Rectal smooth muscle tissue (tissue), 1 donor: ENCODE results near the gene THADA.

ENCODE experiments used
- H3K27ac ChIP-seq: one replicate; pipeline ENCODE4 v1.7.0; 2013; ENCODE audit warnings: low read depth, low read length, inconsistent platforms
- H3K27me3 ChIP-seq: one replicate; pipeline ENCODE4 v1.7.0; 2013; ENCODE audit warnings: low read length; ENCODE audit not compliant: control insufficient read depth, insufficient read depth
- H3K36me3 ChIP-seq: one replicate; pipeline ENCODE4 v1.7.0; 2013; ENCODE audit warnings: low read length; ENCODE audit not compliant: control insufficient read depth, insufficient read depth
- H3K4me1 ChIP-seq: one replicate; pipeline ENCODE4 v1.7.0; 2013; ENCODE audit warnings: low read length; ENCODE audit not compliant: control insufficient read depth, insufficient read depth
- H3K4me3 ChIP-seq: one replicate; pipeline ENCODE4 v1.7.0; 2013; ENCODE audit warnings: low read length
- H3K9ac ChIP-seq: one replicate; pipeline ENCODE4 v1.7.0; 2013; ENCODE audit warnings: low read length

The THADA gene

DNA sequence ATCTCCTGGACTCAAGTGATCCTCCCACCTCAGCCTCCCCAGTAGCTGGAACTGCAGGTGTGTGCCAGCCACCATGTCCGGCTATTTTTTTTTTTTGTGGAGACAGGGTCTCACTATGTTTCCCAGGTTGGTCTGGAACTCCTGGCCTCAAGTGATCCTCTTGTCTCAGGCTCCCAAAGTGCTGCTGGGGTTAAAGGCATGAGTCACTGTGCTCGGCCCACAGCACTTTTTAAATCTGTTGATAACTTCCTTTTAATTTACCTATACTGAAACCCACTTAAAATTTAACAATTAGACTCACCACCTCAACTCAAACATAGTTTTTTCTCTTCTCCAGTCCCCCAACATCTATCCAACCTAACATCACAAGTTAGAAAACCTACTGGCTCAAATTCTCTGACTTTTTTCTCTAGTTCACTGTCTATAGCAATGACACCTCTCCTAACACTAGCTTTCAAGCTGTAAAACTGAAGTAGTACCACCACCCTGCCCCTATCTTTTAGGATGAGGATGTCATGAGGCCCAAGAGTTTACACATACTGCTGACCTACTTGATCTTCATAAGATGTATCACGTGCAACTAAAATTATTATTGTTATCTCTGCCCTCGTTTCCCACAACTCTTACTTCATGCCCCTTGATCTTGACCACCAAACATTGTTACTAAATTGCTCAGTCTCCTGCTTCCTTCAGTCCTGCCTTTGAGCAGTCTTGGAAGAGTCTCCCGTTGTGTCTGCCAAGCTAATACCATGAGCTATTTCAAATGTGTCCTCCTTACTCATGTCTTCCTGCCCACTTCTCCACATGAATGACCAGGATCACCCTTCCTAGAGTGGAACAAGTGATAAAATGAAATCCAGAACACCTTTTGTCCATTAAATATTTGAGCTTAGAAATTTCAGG lies 227.1 kb downstream of the THADA start:
- Histone ChIP-seq H3K27ac (no peak overlapping the region), H3K36me3 (no peaks in the 10 kb centered on the region), H3K27me3 (no peaks in the 10 kb centered on the region), H3K9ac (no peak overlapping the region), H3K4me1 (peaks cover 16% of the 10 kb centered on the region), H3K4me3 (no peak overlapping the region)

DNA sequence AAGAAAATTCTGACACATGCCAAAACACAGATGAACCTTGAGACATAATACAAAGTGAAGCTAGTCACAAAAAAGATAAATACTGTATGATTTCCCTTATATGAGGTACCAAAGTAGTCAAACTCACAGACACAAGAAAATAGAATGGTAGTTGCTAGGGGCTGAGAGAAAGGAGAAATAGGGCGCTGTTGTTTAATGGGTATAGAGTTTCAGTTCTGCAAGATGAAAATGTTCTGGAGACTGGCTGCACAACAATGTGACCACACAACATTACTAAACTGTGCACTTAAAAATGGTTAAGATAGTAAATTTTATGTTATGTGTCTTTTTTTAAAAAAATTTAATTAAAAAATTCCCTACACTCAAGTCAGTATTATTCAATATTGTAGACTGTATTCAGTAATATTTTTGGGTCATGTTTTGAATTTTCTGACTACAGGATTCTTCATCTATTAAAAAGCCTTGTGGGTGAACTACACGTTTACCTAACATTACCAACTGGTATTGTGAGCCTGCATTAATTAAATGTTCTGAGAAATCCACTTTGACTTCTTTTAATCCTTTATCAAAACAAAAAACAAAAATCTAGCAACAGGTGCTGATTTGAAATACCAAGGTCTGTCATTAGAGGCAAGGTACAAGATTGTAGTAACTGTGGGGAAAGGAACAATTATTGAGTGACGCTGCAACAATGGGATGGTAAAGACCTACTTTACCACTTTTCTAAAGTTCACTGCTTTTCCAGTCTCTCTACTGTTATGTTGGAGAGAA lies 228.6 kb downstream of the THADA start:
- Histone ChIP-seq H3K9ac (no peak overlapping the region), H3K27me3 (no peaks in the 10 kb centered on the region), H3K4me3 (no peak overlapping the region), H3K4me1 (peaks cover 14% of the 10 kb centered on the region), H3K36me3 (no peaks in the 10 kb centered on the region), H3K27ac (no peak overlapping the region)

- Histone ChIP-seq H3K27me3 (no peaks in the 10 kb centered on the region), H3K9ac (no peak overlapping the region), H3K27ac (no peak overlapping the region), H3K4me1 (peaks cover 8% of the 10 kb centered on the region), H3K4me3 (no peak overlapping the region), H3K36me3 (no peaks in the 10 kb centered on the region)
Measured at GRCh38 chr2:43363120-43363519, 232.7 kb downstream of the THADA start.

- peaks cover 8% of the 10 kb centered on the region for H3K4me1 ChIP-seq
- no peak overlapping the region for H3K27ac ChIP-seq
- H3K27me3 ChIP-seq, result no peaks in the 10 kb centered on the region
- no peaks in the 10 kb centered on the region for H3K36me3 ChIP-seq
- no peak overlapping the region for H3K9ac ChIP-seq
- H3K4me3 ChIP-seq, result no peak overlapping the region
Measured at GRCh38 chr2:43361286-43361685, 234.6 kb downstream of the THADA start.

DNA sequence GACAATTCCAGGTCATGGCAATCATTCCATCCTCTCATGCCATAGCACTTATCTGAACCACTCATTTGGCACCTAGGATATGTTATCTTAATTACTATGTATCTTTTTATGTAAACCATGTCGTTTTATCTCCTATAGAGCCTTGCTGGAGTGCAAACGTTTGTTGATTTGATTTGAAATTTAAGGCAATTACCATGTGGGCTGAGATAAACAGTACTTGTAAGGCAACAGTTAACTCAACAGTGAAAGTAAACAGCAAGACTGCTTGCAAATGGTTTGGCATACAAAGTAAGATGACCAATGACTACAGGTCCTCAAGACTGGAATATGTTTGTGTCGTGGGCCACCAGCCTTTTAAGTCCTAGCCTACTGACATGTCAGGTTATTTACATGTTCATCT lies 235.7 kb downstream of the THADA start:
- peaks cover 8% of the 10 kb centered on the region for H3K4me1 ChIP-seq
- no peaks in the 10 kb centered on the region for H3K36me3 ChIP-seq
- H3K4me3 ChIP-seq, result no peak overlapping the region
- no peak overlapping the region for H3K9ac ChIP-seq
- H3K27me3 ChIP-seq, result no peaks in the 10 kb centered on the region
- H3K27ac ChIP-seq, result no peak overlapping the region

GRCh38 chr2:43358410-43359201 lies 237.2 kb downstream of the THADA start:
- H3K4me3 ChIP-seq, result no peak overlapping the region
- no peak overlapping the region for H3K9ac ChIP-seq
- H3K4me1 ChIP-seq, result peaks cover 11% of the 10 kb centered on the region
- no peaks in the 10 kb centered on the region for H3K27me3 ChIP-seq
- H3K36me3 ChIP-seq, result no peaks in the 10 kb centered on the region
- H3K27ac ChIP-seq, result peak overlapping the region; percentile 65

GRCh38 chr2:43356774-43357173 lies 239.1 kb downstream of the THADA start:
- no peak overlapping the region for H3K9ac ChIP-seq
- peaks cover 11% of the 10 kb centered on the region for H3K4me1 ChIP-seq
- no peak overlapping the region for H3K4me3 ChIP-seq
- H3K27me3 ChIP-seq, result no peaks in the 10 kb centered on the region
- no peaks in the 10 kb centered on the region for H3K36me3 ChIP-seq
- H3K27ac ChIP-seq, result no peak overlapping the region

DNA sequence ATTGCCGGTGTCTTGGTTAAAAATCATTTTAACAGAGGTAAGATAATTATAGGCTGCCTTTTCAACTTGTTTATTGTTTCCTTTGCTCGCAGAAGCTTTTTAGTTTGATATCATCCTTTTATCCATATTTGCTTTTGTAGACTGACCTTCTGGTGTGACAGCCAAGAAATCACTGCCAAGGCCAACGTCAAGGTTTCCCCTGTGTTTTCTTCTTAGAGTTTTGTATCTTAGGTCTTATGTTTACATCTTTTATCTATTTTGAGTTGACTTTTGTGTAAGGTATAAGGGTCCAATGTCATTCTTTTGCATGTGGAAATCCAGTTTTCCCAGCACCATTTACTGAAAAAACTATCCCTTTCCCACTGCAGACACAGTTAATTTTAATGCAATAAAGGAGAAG lies 240.4 kb downstream of the THADA start:
- H3K36me3 ChIP-seq, result no peaks in the 10 kb centered on the region
- no peak overlapping the region for H3K4me3 ChIP-seq
- no peaks in the 10 kb centered on the region for H3K27me3 ChIP-seq
- no peak overlapping the region for H3K9ac ChIP-seq
- peaks cover 23% of the 10 kb centered on the region for H3K4me1 ChIP-seq
- no peak overlapping the region for H3K27ac ChIP-seq

DNA sequence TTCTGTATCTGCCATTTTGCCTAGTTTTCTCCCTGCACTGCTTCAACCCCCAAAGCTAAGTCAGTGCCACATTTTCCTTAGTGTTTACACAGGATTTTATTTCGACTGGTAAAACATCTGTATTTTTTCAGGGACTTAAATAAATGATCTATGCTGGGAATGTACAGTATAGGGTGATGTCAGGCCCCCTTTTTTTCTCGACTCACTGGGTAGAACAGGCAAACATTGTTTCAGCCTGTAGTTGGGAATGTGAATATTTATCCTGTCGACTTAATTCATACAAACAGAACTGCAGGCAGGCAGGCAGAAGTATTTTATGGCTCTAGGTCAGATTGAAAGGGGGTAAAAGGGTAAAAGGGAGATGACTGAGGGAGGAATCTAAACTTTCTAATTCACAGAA lies 245.9 kb downstream of the THADA start:
- no peak overlapping the region for H3K9ac ChIP-seq
- no peak overlapping the region for H3K4me3 ChIP-seq
- H3K27ac ChIP-seq, result peak overlapping the region; percentile 89
- H3K27me3 ChIP-seq, result no peaks in the 10 kb centered on the region
- no peaks in the 10 kb centered on the region for H3K36me3 ChIP-seq
- peaks cover 65% of the 10 kb centered on the region for H3K4me1 ChIP-seq

DNA sequence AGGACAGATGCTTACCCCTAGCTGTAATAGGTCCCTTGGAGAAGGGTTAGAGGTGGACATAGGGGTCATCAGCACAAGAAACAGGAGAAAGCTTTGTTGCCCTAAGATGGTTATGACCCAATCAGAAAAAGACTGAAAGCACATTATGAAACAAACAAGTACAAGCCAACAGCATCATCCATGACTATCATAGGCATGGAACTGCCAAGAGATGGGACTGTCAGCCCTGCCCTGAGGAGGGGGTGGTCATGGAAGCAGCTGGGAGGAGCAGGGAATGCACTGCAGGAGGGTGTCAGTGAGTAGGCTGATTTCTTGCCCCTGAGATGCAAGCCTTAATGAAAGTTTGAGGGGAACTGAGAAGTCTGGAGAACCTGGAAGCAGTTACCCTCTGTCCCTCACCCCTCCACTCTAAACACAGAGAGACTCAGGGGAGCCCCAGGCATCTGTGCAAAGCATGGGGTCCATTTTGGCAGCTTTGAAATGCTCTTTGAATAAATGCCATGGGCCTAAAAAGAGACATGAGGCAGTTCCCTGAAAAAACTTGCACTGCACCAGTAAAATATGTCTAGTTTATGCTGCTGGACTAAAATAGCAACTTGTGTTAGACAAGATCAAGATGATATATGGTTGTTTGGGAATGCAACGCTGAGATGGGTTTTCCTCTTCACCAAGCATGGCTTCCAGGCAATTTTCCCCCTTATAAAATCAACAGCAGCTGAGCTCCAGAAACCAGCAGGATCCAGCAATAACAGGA lies 246.8 kb downstream of the THADA start:
- Histone ChIP-seq H3K36me3 (no peaks in the 10 kb centered on the region), H3K4me3 (no peak overlapping the region), H3K4me1 (peaks cover 70% of the 10 kb centered on the region), H3K9ac (no peak overlapping the region), H3K27ac (peak overlapping the region; percentile 89), H3K27me3 (no peaks in the 10 kb centered on the region)

GRCh38 chr2:43347746-43348145 lies 248.1 kb downstream of the THADA start:
- no peak overlapping the region for H3K9ac ChIP-seq
- H3K27ac ChIP-seq, result peak overlapping the region; percentile 89
- H3K36me3 ChIP-seq, result no peaks in the 10 kb centered on the region
- no peaks in the 10 kb centered on the region for H3K27me3 ChIP-seq
- H3K4me3 ChIP-seq, result no peak overlapping the region
- H3K4me1 ChIP-seq, result peaks cover 81% of the 10 kb centered on the region
